Heart right ventricle (tissue), 16 donors: ENCODE measurements around the gene CYP24A1. TPM values are rescaled to one million over a fixed set of nuclear protein-coding genes. Genes with fewer than 3 reads are reported as not detected.

ENCODE experiments used
- ATAC-seq, 8 donors: fragments of 200-7000 bp; cut with Tn5 transposase; one replicate each; pipeline ENCODE4 v1.9.1; 2020; ENCODE audit warnings: mild to moderate bottlenecking in 8 of 8, moderate library complexity in 8 of 8, moderate number of reproducible peaks in 1 of 8
- DNase-seq, 2 donors: peaks; one replicate each; pipeline ENCODE4 v3.0.0-alpha.2; 2020
- H3K27ac ChIP-seq, 10 donors: fragments of 200-600 bp; sonication (generic) in 2 of 10; one replicate each; pipeline versions ENCODE4 v1.5.0 to v1.8.0; 2020 to 2022; ENCODE audit warnings: mild to moderate bottlenecking in 3 of 10
- H3K27me3 ChIP-seq, 7 donors: fragments of 200-600 bp; one replicate each; pipeline ENCODE4 v1.8.0; 2021 to 2022; ENCODE audit warnings: mild to moderate bottlenecking in 2 of 7
- H3K36me3 ChIP-seq, 9 donors: fragments of 200-600 bp; sonication (generic) in 1 of 9; one replicate each; pipeline versions ENCODE4 v1.5.0 to v1.8.0; 2020 to 2022; ENCODE audit warnings: mild to moderate bottlenecking in 2 of 9
- H3K4me1 ChIP-seq, 9 donors: fragments of 200-600 bp; sonication (generic) in 1 of 9; one replicate each; pipeline versions ENCODE4 v1.5.0 to v1.8.0; 2020 to 2022; ENCODE audit warnings: mild to moderate bottlenecking in 4 of 9
- H3K4me3 ChIP-seq, 10 donors: fragments of 200-600 bp; sonication (generic) in 2 of 10; one replicate each; pipeline versions ENCODE4 v1.5.0 to v1.8.0; 2020 to 2022; ENCODE audit warnings: mild to moderate bottlenecking in 7 of 10, moderate library complexity in 2 of 10
- H3K9me3 ChIP-seq, 11 donors: fragments of 200-600 bp in 10 of 11; sonication (generic) in 2 of 11; one replicate each; pipeline versions ENCODE4 v1.5.0 to v1.8.0; 2013 to 2022; ENCODE audit warnings: mild to moderate bottlenecking in 2 of 11, control low read depth in 1 of 11, moderate library complexity in 1 of 11
- CTCF ChIP-seq, 9 donors: fragments of 200-600 bp; sonication (generic) in 2 of 9; IDR thresholded peaks; one replicate each; pipeline versions ENCODE4 v1.5.0 to v1.8.0; 2021 to 2022; ENCODE audit warnings: antibody characterized with exemption in 9 of 9, mild to moderate bottlenecking in 5 of 9, moderate library complexity in 1 of 9
- WGBS, 2 donors: extraction: QIAGEN DNeasy Blood & Tissue Kit; methylation state at CpG; one replicate each; pipeline ENCODE4 v1.1.7; 2013; ENCODE audit warnings: inconsistent platforms in 1 of 2; 5-methylcytosine and 5-hydroxymethylcytosine counted together
- intact Hi-C, 10 donors: fragments of 100-400 bp; cut with DNase I; formaldehyde crosslinking; loops; one replicate each; pipeline versions ENCODE4 v1.11.1 to v1.14.2; 2022
- polyA plus RNA-seq, 2 donors: library from polyadenylated mRNA; stranded (reverse); fragments of 200-250 nt; gene quantifications; one replicate each; pipeline ENCODE4 v1.2.3, GENCODE V29; 2013
- total RNA-seq, 10 donors: library from RNA; stranded (reverse); fragmentation: NEBNext Ultra II Directional in 3 of 10; extraction: Animal tissue kit (Norgen Biotek cat#: 25700) in 3 of 10; gene quantifications; one replicate each; pipeline versions ENCODE4 v1.2.1 to v1.2.4, GENCODE V29; 2021 to 2023
- donor health status: Arrhythmogenic right ventricular cardiomyopathy.
- donor health status: ischemic (EF 13 %, LVEDD 7.1; RV severe dilation, severe dysfunction).
- donor health status: healthy with polysubstance abuse.
- donor health status: DM: no; HTN: yes; CAD: no.
- donor health status: DM: no; HTN: no; CAD: no.
- donor health status: ischemic (EF 25% LVEDD 6.9; RV normal size, moderate dysfunction).
- donor health status: ischemic (EF 25% LVEDD 5.7; RV mildly dilated, moderate dysfunction).
- donor health status: healthy.
- donor health status: DM: yes; HTN: yes; CAD: no.
- donor health status: Ischemic cardiomyopathy.
- donor health status: ischemic (EF 35%, LVEDD 5.7; RV mildly dilated, moderate dysfunction).
- donor health status: nonischemic (EF 11% LVEDD 7.7; RV severe dilation, severe dysfunction).
- donor health status: DM: yes; HTN: yes; CAD: no.
- donor health status: PGD.
- donor health status: ischemic (EF 29% LVEDD 5.4; RV normal size, mild dysfunction).
- donor health status: nonischemic (EF 23%, LVEDD 6.1; RV moderate dilation, normal function).

The CYP24A1 gene
- total and polyA plus RNA-seq, 12 donors, result not detected

GRCh38 chr20:54158856-54159418, 14.8 kb downstream of the CYP24A1 start:
- H3K27me3 ChIP-seq, result peaks cover 0 to 41% (median 28%) of the 10 kb centered on the region in 7 donors
- TF ChIP-seq CTCF (IDR thresholded peaks at IDR 0.05), result no peak
- no peaks in the 10 kb centered on the region for H3K4me1 ChIP-seq
- intact Hi-C loops, result no loop called here
- no peaks in the 10 kb centered on the region for H3K36me3 ChIP-seq
- no peak overlapping the region for H3K27ac ChIP-seq
- no peaks in the 10 kb centered on the region for H3K9me3 ChIP-seq
- 89 to 90% methylated on average over 8 of the region's 8 CpGs for WGBS, 2 donors
- ATAC-seq (no peak), DNase-seq (no peak)
- no peak overlapping the region for H3K4me3 ChIP-seq

- intact Hi-C loops, result no loop called here
- ATAC-seq, result no peak
- TF ChIP-seq CTCF (IDR thresholded peaks at IDR 0.05), result no peak
Measured at GRCh38 chr20:54158226-54158625, 15.6 kb downstream of the CYP24A1 start.

GRCh38 chr20:54156981-54157835, 16.6 kb downstream of the CYP24A1 start:
- WGBS, 2 donors, result 78 to 79% methylated on average over 19 of the region's 19 CpGs
- no peak overlapping the region for H3K4me3 ChIP-seq

More at GRCh38 chr20:54158226-54158625, 15.6 kb downstream of the CYP24A1 start:
- no peak overlapping the region for H3K27ac ChIP-seq
- no peaks in the 10 kb centered on the region for H3K36me3 ChIP-seq
- 83 to 86% methylated on average over 3 of the region's 3 CpGs for WGBS, 2 donors
- no peak overlapping the region for H3K4me3 ChIP-seq
- H3K27me3 ChIP-seq, result peaks cover 0 to 34% (median 24%) of the 10 kb centered on the region in 7 donors
- H3K9me3 ChIP-seq, result no peaks in the 10 kb centered on the region
- no peak for DNase-seq
- no peaks in the 10 kb centered on the region for H3K4me1 ChIP-seq

GRCh38 chr20:54156522-54156921, 17.3 kb downstream of the CYP24A1 start:
- WGBS, 2 donors, result 86 to 90% methylated on average over 5 of the region's 5 CpGs
- Histone ChIP-seq H3K27ac (no peak overlapping the region), H3K9me3 (no peaks in the 10 kb centered on the region), H3K4me3 (no peak overlapping the region), H3K27me3 (peaks cover 0 to 28% (median 10%) of the 10 kb centered on the region in 7 donors), H3K4me1 (no peaks in the 10 kb centered on the region), H3K36me3 (no peaks in the 10 kb centered on the region)
- ATAC-seq (no peak), DNase-seq (no peak)
- intact Hi-C loops, result no loop called here
- TF ChIP-seq CTCF (IDR thresholded peaks at IDR 0.05), result no peak

More at GRCh38 chr20:54156981-54157835, 16.6 kb downstream of the CYP24A1 start:
- no peaks in the 10 kb centered on the region for H3K4me1 ChIP-seq
- H3K36me3 ChIP-seq, result no peaks in the 10 kb centered on the region
- TF ChIP-seq CTCF (IDR thresholded peaks at IDR 0.05), result no peak
- intact Hi-C loops, result no loop called here
- DNase-seq (no peak), ATAC-seq (no peak)
- peaks cover 0 to 31% (median 15%) of the 10 kb centered on the region in 7 donors for H3K27me3 ChIP-seq
- no peaks in the 10 kb centered on the region for H3K9me3 ChIP-seq
- H3K27ac ChIP-seq, result no peak overlapping the region
